HG02970 (cell line): ENCODE data around the gene C17orf67.

ENCODE experiments used
- ATAC-seq: cut with Tn5 transposase; IDR thresholded peaks from one replicate; pipeline ENCODE4 v1.9.1; 2021; ENCODE audit warnings: mild to moderate bottlenecking, moderate library complexity, moderate number of reproducible peaks; ENCODE audit not compliant: unreplicated experiment, low FRiP score

Gene C17orf67

GRCh38 chr17:56834380-56835263 is 902 bp upstream of the C17orf67 start:
- ATAC-seq, result peak; percentile 17

DNA sequence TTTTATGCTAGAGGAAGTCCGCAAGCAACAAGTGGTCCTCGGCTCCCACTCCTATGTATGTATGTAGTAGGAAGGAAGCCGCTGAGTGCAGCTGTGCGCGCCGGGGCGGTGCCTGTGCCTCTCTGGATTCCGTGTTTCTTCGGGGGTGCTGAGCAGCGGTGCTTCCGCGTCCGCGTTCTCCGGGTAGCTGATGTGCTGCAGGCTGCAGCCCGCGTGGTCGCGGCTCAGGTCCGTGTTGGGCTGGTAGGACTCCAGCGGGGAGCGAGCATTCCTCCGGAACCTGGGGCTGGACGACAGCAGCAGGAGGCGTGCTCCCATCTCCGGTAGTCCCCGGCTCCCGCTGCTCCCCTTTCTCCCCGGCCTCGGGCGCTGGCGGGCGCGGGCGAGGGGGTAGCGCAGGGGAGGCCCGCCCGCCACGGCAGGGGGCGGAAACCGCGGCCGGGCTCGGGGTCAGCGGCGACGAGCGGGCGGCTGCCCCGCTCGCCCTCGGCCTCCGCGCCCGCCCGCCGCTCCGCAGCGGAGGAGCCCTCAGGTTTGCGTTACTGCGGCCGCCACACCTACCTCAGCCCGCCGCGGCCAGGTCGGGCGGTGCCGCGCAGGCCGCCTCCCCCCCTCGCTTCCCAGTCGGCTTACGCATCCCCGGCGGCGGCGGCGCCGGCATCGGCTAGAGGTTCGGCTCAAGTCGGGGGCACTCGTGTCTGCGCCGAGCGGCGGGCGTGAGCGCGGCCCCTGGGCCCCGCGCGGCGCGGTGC is 487 bp downstream of the C17orf67 start:
- peak; percentile 41 for ATAC-seq

DNA sequence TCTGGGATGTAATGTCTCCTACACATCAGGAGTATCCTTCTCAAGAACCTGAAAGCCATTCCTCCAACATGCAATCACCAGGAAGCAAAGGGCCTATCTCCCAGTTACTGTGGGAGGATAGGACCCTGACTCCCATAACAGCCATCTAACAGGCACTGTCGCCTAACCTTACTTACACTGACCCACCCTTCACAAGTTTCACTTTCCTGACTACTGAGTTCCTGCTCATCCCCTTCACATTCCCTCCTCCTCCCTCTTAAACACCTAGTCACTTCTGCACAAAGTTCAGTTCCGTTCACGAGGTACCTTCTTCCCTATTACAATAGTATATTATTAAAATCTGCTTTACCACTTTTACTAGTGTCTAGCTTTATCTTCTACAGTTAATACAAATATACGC is 1.3 kb downstream of the C17orf67 start:
- ATAC-seq, result no peak

- no peak for ATAC-seq
These were observed 2.2 kb downstream of the C17orf67 start for GRCh38 chr17:56831369-56832095.

- no peak for ATAC-seq
These were observed 2.9 kb downstream of the C17orf67 start for GRCh38 chr17:56830726-56831368.

DNA sequence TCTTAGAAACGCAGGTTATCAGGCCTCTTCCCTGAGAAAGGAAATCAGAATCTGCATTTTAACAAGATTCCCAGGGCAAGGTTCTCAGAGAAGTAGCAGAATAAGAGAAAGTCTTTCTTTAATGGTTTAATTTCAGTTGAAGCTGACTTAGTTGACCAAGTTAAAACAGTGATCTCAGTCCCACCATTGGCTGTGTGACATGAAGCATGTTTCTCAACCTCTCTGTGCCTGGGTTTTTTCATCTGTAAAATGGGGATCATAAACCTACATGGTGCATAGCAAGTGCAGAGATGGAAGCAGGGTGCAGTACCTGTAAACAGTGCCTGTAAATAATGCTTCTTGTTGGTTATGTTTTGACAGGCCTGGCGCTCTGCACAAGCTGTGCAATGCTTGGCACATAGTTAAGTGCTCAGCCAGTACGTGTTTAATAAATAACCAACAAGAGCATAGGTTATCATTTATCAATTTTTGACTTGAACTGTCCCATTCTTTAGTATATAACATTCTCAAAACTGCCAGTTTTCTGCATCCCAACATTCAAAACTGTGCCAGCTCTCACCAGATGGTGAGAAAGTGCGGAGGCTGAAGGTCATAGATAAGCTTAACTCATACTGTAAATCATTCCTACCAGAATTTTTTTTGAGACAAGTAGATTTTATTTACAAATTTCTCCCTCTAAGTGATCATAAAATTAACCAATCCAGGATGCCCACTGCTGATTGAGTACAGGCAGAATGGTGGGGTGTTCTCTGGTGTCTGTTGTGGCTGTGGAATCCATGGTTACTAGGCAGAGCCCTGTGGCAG is 6.9 kb downstream of the C17orf67 start:
- ATAC-seq, result no peak

DNA sequence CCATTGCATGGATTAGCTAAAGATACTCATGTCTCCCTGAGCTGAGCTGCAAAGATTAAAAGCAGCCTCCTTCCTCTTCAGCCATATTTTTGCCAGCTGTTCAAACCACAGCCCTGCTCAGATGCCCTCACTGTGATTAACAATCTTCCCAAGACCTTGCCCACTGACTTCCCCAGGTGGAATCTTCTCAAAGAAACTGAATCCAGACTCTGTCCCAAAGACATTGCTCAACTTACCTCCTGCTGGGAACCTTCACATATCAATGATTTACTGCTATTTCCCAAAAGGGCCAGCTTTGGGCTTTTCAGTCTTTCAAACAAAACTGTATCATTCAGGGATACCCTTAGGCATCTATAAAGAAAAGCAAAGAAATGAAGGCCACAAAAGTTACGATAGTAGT is 9.2 kb downstream of the C17orf67 start:
- no peak for ATAC-seq

GRCh38 chr17:56823848-56824247 is 9.9 kb downstream of the C17orf67 start:
- no peak for ATAC-seq

DNA sequence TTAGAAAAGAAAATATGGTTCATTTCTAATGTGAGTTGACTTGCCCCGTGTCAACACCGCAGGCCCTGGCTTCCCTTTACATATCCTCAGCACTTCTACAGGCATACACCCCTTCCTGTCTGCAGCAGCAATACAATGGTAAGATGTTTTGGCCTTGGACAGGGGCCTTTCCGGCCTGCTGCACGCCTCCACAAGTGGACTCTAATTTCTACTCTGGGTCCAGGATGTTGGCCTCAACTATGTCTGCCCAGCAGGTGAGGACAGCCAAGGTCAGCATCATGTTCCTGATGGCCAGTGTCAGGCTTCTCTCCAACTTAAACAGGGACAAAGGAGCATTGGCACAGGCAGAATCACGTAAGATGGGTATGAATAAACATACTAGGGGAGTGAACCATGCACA is 11.0 kb downstream of the C17orf67 start:
- no peak for ATAC-seq

DNA sequence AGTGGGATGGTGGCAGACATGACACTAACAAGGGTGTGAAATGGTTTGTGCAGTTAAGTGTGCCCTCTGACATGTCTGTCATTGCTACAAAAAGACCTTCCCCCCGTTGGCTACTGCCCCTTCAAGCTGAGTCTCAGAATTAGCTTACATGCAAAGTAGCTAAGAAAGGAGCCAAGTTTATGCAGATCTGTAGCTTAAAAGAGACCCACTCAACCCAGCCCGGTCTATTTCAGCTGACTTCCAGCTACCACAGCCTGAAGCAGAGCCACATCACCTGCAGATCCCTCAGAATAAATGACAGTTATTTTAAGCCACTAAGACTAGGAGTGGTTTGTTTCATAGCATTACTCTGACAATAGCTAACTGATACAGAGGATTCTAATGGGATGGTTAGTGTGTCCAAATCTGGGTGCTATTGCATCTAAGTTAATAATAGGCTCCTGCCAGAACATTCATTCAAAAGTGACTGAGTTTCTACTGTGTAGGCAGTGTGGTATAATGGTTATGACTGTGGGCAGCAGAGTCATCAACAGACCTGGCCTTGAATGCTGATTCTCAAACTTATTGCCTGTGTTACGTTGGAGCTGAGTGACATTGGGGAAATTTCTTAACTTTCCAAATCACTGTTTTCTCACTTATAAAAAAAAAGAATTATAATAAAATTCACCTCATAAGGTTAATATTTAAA is 11.7 kb downstream of the C17orf67 start:
- ATAC-seq, result no peak

DNA sequence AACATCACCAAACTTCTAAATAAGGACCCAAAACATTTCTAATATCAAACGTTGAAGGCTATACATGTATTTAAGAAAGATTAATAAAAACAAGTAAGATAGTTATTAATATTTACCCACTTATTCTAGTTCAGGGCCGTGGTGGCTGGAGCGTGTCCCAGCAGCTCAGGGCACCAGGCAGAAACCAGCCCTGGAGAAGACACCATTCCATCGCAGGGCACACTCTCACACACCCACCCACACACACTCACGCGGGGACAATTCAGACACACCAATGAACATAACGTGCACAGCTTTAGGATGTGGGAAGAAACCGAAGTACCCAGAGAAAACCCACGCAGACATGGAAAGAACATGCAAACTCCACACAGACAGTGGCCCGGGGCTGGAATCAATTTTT is 13.5 kb downstream of the C17orf67 start:
- ATAC-seq, result no peak

DNA sequence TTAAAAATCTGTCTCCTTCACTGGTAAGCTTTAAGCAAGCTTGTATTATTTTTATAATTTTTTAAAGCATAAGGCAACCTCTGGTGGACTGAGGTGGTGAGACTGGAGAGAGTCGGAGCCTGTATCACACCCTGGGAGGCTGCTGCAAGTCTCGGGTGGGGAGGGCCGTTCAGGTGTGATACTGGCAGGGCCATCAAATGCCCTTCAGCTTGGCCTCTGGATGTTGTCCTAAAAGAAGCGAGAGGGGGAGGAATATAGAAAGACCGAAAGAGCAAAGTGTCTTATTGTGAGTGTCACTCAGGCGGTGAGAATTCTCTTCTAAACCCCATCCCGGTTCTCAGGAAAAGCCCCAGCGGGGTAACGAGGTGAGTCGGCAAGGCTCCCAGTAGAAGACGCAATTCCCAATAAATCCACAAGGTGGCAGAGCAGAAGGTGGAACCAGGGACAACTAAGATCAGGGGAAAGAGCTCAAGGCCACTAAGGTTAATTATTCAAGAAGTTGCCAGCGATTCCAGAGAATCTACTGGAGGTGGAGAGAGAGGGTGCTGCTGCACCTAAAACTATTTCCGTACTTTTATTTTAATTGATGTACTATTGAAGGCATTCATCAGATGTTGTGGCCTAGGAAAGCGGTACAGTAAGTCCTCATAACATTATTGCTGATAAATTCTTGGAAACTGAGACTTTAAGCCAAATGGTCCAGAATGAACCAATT is 14.1 kb downstream of the C17orf67 start:
- ATAC-seq, result peak; percentile 70

DNA sequence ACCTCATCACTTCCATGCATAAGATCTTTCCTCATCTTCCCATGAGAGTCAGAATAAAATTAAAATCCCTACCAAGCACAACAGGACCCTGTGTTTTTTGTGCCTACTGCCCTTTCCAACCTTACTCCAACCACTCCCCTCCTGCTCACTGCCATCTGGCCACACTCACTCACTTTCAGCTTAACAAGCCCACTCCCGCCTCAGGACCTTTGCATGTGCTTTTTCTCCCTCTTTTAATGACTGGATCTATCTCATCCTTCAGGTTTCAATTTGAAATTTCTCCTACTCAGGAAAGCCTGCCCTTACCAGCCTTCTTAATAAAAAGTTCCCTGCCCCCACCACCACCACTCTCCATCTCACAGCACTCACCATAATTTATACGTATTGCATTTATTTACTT is 14.7 kb downstream of the C17orf67 start:
- no peak for ATAC-seq

DNA sequence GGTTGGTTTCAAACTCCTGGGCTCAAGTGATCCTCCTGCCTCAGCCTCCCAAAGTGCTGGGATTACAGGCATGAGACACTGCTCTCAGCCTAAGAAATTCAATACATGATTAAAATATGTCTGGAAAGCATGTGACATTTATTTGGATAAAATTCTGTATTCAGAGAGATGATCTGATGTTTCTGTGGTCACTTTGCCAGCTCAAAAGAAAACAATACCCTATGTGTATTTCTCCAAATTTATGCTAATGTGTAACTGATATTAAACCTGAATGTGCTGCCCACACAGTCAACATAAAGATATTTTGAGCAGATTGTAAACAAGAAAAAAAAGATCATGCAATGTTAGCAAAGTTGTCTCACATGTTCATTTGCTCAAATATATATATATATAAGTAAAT is 16.7 kb downstream of the C17orf67 start:
- no peak for ATAC-seq

DNA sequence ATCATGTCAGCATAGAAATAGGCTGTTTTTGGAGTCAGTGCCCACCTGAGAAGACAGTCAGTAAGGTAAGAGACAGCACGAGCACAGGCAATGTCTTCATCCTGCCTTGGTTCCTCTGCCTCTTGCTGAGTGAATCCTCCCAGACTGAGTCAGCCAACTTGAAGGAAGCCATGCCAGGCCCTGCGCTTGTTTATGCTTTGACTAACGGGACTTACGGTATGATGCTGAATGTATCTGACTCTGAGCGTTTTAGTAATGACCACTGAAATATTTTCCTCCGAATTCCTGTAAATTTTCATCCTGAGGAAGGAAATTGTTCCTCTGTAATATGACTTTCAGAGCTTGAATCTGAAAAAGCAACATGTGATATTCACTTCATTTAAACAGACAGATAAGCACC is 18.0 kb downstream of the C17orf67 start:
- ATAC-seq, result no peak

GRCh38 chr17:56812901-56813388 is 20.8 kb downstream of the C17orf67 start:
- ATAC-seq, result no peak

- ATAC-seq, result no peak
These were observed 22.6 kb downstream of the C17orf67 start for GRCh38 chr17:56810891-56811775.
